Measurements from ENCODE around the gene ARL16.
A peak's percentile ranks its signal among the peaks of the same experiment; 100 is the strongest.

Gene ARL16

DNA sequence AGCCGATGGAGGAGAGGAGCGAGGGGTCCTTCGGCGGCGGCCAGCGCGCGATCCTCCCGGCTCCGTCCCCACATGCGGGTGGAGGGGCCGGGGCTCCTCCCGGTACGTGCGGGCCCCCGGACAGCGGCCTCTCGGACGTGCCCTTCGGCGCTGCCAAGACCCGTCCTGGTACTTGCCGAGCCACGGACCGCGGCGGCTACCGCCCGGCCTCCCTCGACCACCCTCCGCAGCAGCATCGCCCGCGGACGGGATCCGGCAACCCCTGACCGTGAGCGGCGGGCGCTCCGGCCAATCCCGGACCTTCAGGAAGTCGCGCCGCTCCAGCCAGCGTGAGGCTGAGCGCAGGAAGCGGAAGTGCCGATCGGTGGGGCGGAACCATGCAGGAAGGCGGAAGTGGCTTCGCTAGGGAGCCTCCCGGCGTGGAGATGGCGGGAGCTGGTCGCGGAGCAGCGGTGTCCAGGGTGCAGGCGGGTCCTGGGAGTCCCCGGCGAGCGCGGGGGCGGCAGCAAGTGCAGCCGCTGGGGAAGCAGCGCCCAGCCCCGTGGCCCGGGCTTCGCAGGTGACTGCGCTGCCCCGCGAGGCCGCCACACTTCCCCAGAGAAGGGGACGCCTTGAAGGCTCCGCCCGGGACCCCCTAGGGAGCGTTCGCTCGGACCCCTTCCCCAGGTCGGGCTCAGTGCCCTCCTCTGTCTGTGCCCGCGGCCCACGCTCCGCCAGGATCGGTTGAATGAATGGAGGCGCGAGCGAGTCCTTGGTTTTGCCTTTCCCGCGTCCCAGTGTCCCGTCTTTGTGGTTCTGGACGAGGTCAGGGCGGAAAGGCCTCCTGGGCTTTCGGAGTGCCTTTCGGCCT lies 17.0 kb downstream of the ARL16 start, which contains the start of the genes CCDC137 and OXLD1:
Gene CCDC137 (plus strand): TSS at position 396 of the 850 bp plus-strand sequence. CDS start 30 bp downstream, at position 426.
Gene OXLD1 (minus strand): TSS at position 264 of the 850 bp plus-strand sequence. CDS start 28 bp downstream, at position 236.
- DNase-seq, result peak; percentile 83

DNA sequence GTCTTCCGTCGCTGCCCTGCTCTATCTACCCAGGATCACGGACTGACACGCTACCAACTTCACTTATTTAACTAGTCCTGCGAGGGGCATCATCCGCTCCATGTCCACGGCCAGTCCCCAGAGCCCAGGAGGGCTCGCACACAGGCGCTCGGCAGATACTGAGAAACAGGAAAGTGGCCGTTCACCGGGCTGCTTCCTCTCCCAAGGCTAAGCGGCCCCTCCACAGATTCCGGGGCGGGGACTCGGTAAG lies 17.6 kb downstream of the ARL16 start:
- DNase-seq, result no peak

- no peak for DNase-seq
Measured at GRCh38 chr17:81665205-81666091, 18.1 kb downstream of the ARL16 start.

DNA sequence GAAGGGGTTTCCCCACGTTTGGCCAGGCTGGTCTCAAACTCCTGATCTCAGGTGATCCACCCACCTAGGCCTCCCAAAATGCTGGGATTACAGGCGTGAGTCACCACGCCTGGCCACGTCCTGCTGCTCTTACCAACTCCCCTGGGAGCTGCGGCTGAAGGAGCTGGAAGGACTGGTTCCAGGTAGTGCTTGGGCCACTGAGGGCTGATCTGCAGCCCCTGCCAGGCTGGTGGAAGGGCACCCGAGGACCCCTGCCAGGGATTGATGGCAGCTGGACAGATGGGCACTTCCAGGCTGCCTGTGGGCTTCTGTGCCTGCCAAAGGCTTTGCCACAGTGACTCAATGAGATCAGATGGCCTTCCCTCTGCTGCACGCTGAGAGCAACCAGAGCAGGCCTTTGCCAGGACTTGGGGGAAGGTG lies 19.5 kb downstream of the ARL16 start:
- no peak for DNase-seq

DNA sequence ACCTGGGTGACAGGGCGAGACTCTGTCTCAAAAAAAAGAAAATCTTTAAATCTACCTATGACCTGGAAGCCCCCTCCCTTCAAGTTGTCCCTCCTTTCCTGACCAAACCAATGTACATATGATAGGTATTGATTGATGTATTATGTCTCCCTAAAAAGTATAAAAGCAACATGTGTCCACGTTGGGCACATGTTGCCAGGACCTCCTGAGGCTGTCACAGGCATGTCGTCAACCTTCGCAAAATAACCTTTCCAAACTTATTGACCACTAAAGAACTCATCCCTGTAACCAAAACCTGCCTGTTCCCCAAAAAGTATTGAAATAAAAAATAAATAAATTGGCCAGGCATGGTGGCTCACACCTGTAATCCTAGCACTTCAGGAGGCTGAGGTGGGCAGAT lies 21.6 kb downstream of the ARL16 start:
- DNase-seq, result no peak

DNA sequence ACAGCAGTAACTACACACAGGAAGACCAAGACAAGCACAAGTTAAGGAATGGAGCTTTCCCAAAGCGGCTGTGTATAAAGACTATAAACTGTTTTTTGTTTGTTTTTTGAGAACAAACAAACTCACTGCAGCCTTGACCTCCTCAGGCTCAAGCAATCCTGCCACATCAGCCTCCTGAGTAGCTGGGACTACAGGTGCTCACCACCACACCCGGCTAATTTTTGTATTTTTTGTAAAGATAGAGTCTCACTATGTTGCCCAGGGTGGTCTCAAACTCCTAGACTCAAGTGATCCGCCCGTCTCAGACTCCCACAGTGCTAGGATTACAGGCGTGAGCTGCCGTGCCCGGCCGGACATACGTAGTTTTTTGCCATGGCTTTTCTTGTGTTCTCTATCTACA lies 23.2 kb downstream of the ARL16 start:
- no peak for DNase-seq

DNA sequence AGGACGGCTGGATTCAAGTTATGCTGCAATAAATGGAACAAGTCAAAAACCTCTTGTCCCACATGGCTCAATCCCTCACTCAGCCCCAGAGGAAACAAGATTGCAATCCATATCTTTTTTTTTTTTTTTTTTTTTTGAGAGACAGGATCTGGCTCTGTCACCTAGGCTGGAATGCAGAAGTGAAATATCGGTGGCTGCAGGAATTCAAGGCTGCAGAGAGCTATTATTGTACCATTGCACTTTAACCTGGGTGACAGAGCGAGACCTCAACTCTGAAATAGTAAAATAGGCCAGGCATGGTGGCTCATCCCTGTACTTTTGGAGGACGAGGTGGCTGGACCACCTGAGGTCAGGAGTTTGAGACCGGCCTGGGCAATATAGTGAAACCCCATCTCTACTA lies 24.6 kb downstream of the ARL16 start:
- DNase-seq, result no peak

DNA sequence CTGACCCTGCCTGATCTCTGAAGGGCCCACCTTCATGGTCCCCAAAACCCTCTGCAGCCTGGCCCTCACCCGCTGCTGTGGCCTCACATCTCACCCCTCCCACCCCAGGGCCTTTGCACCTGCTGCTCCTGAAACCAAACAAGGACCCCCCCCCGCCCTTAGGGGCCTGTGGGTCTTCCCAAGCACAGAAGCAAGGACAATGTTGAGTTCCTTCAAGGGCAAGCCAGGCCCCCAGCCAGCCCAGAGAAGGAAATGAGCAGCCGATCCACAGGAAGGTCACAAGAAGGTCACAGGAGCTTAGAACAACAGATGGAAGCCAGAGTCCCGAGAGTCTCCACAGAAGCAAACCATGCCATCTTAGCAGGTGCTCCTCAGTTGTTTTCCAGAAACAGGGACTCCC lies 26.8 kb downstream of the ARL16 start:
- no peak for DNase-seq

GRCh38 chr17:81656118-81656743 lies 27.4 kb downstream of the ARL16 start, which contains the start of gene PDE6G:
PDE6G (minus strand) TSS chr17:81656542; CDS start chr17:81653305, 3,237 bp downstream.
- no peak for DNase-seq

GRCh38 chr17:81655378-81656117 lies 28.0 kb downstream of the ARL16 start:
- DNase-seq, result no peak

GRCh38 chr17:81652906-81653771 lies 30.5 kb downstream of the ARL16 start:
- no peak for DNase-seq

- DNase-seq, result no peak
Measured at GRCh38 chr17:81651692-81652091, 31.9 kb downstream of the ARL16 start.

DNA sequence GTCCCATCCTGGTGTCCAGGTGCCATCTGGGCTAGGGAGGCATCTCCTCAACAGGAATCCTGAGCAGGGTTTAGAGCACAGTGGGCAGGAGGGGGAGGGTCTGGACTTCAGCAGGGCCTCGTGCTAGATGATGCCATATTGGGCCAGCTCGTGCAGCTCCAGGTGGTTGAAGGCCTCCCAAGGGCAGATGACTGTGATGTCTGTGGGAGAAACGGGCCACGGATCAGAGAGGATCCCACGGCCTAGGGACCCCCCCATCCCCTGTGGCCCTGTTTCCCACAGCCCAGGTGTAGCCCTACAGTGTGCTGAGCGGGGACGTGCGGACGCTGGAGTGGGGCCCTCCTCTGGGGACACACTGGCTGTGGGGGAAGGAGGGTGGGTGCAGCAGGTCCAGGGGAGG lies 32.6 kb downstream of the ARL16 start:
- DNase-seq, result no peak

DNA sequence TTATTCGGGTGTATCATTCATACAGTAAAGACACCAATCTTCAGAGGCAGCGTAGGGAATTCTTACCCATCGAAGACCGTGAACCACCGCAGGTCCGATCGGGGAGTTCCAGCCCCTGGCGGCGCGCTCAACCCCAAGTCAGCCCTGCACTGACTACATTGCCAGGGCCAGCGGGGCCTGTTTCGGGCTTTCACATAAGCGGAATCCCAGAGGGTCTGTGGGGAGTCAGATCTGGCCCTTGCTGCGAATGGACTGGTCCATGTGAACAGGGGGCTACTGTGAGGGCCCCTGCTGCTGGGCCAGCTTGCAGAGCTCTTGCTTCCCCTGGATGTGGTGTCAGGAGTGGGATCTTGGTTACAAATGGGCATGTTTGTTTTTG lies 34.9 kb downstream of the ARL16 start:
- no peak for DNase-seq

DNA sequence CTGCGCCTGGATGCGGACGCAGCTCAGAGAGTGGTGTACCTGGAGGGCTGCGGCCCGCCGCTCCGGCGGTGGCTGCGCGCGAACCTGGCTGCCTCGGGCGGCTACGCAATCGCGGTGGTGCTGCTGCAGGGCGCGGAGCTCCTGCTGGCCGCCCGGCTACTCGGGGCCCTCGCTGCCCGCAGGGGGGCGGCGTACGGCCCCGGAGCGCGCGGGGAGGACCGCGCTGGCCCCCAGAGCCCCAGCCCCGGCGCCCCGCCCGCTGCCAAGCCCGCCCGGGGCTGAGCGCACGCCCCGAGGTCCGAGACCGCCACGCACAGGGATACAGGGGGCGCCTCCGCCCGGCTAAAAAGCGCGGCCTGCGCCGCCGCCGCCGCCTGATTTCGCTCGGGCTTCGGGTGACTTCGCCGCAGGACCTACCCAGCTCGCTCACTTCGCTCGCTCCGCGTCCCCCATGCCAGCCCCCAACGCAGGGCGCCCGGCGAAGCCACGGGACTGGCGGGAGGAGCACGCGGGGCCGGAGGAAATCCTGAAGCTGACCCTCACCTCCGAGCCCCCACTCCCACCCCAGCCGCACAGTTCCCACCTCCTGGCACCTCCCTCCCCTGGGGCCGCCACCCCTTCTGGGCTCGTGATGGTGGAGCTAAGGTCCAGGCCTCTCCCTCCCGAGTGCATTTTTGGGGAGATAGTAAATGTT lies 35.4 kb downstream of the ARL16 start:
- no peak for DNase-seq

- DNase-seq, result no peak
Measured at GRCh38 chr17:81647640-81648012, 36.0 kb downstream of the ARL16 start.

DNA sequence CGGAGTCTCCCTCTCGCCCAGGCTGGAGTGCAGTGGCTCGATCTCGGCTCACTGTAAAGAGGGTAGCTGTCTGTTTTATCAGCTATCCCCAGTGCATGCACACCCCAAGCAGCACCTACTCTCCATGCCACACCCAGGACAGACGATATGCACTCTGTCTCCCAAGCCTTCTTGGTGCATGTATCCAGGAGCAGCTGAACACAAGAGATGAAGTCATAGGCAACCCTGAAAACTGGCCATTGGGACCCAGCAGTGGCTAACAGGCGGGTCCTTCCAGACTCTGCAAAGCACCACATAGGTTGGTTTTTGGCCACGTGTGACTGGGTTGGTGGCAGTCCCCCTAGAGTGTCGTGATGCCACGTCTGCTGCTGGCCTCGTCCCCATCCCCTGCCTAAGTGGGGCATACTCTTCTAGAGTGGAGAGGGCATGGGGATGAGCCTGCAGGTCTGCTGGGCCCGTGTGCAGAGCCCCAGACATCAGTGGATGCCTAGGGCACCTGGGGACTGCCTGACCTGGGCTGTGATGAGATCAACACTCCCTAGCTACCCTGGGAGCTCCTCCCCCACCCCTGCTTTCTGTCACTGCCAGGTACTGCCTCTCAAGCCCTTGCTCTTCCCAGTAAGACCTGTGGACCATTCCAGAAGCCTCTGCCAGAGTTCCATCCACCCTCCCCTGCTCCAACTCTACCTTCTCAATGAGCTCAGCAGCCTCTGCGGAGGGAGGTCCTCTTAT lies 36.6 kb downstream of the ARL16 start:
- no peak for DNase-seq

DNA sequence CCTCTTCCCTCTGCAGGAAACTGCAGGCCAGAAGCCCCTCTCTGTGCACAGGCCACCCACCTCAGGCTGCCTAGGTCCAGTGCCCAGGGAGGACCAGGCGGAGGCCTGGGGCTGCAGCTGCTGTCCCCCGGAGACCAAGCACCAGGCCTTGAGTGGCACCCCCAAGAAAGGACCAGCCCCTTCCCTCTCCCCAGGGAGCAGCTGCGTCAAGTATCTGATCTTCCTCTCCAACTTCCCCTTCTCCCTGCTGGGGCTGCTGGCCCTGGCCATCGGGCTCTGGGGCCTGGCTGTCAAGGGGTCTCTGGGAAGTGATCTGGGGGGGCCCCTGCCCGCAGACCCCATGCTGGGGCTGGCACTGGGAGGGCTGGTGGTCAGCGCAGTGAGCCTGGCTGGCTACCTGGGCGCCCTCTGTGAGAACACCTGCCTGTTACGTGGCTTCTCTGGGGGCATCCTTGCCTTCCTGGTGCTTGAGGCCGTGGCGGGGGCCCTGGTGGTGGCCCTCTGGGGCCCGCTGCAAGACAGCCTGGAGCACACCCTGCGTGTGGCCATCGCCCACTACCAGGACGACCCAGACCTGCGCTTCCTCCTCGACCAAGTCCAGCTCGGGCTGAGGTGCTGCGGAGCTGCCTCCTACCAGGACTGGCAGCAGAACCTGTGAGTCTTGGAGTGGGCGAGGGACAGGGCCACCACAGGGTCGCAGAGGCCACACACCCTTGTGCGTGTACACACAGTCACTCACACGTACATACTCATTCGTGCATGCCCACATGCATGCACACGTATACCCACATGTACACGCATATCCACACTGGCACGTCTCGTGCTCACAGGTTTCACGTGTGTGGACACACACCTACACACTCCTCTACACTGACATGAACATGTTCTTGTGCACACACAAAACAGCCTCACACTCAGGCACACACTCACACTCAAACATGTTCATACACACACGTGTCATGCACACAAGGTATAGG lies 38.3 kb downstream of the ARL16 start:
- DNase-seq, result no peak

- DNase-seq, result no peak
Measured at GRCh38 chr17:81644496-81644895, 39.1 kb downstream of the ARL16 start.
